GM12874 (cell line): ENCODE results near the gene RNF180.

Experiments used
- CTCF ChIP-seq: IDR thresholded peaks from 2 replicates; pipeline ENCODE4 v1.5.1; 2011; ENCODE audit warnings: low read depth, mild to moderate bottlenecking, control low read depth, low read length, moderate library complexity; ENCODE audit not compliant: insufficient read depth

The RNF180 gene

GRCh38 chr5:64163135-64163534, 2.5 kb upstream of the RNF180 start:
- no peak for TF ChIP-seq CTCF

GRCh38 chr5:64163746-64164145, 1.9 kb upstream of the RNF180 start:
- TF ChIP-seq CTCF: no peak

GRCh38 chr5:64164166-64164565, 1.5 kb upstream of the RNF180 start:
- no peak for TF ChIP-seq CTCF

GRCh38 chr5:64165160-64165499, 513 bp upstream of the RNF180 start:
- TF ChIP-seq CTCF: no peak

GRCh38 chr5:64166201-64166959, 737 bp downstream of the RNF180 start:
- no peak for TF ChIP-seq CTCF

GRCh38 chr5:64176301-64176700, 10.7 kb downstream of the RNF180 start:
- TF ChIP-seq CTCF: no peak

- no peak for TF ChIP-seq CTCF
Measured at GRCh38 chr5:64180661-64181343, 15.2 kb downstream of the RNF180 start.
